ENCODE data around the gene CHN1. TPM values are rescaled to one million over a fixed set of nuclear protein-coding genes. Genes with fewer than 3 reads are reported as not detected.

The CHN1 gene
- total and polyA plus RNA-seq, 7 donors = 2.1 to 15.6 (median 11.4) TPM

DNA sequence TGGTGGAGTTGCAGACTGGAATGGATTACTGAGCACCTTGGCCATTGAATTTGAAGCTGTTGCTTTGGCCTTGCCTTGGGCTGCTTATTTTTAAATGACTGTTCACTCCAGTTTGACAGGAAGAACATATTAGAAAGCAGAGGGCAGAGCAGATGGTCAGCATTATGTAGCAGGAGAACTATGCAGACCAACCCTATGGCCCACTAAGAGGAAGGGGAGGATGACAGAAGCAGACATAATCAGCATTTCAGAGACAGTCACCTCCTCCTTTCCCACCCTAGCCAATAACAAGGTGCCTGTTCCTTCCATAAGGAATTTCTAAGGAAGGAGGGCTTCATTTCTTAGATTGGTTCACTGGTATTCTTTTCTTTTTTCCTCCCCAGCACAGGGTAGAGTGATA, 243.3 kb downstream of the CHN1 start:
- no peak overlapping the region for H3K27ac ChIP-seq
- no peak overlapping the region for H3K4me3 ChIP-seq
- no peaks in the 10 kb centered on the region for H3K36me3 ChIP-seq
- no peaks in the 10 kb centered on the region for H3K27me3 ChIP-seq
- no peak for DNase-seq
- TF ChIP-seq EP300 (IDR thresholded peaks at IDR 0.05) (no peak), POLR2AphosphoS5 (IDR thresholded peaks at IDR 0.05) (no peak)
- H3K9me3 ChIP-seq = no peaks in the 10 kb centered on the region
- H3K4me1 ChIP-seq = no peaks in the 10 kb centered on the region
- intact Hi-C loops (cut with DNase I) = no loop called here

DNA sequence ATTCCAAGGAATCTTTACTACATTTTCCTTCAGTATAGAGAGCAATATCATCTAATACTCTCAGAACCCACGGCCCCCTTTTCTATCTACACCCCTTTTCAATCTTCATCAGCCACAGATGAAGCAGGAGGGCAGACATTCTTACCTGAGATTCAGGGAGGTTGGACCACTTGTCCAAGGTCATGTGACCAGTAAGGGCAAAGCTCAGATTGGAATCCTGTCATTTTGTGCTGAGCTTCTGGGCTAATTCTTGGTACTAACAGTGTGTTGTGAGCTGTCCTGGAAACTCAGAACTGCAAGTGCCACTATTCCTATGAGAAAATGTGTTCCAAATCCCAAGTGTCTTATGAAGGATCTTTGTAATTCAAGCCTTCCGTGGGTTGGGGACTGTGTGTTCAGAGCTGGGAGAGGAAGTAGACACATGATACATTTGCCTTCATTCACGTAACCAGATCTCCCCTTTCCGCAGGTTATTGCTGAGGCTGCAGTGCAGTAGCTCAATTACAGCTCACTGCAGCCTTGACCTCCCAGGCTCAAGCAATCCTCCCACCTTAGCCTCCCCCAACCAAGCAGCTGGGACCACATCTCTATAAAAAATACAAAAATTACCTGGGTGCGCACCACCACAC, 244.2 kb downstream of the CHN1 start:
- no peaks in the 10 kb centered on the region for H3K36me3 ChIP-seq
- H3K27ac ChIP-seq = no peak overlapping the region
- intact Hi-C loops (cut with DNase I) = no loop called here
- no peaks in the 10 kb centered on the region for H3K27me3 ChIP-seq
- H3K4me1 ChIP-seq = no peaks in the 10 kb centered on the region
- TF ChIP-seq, protein P1, sequence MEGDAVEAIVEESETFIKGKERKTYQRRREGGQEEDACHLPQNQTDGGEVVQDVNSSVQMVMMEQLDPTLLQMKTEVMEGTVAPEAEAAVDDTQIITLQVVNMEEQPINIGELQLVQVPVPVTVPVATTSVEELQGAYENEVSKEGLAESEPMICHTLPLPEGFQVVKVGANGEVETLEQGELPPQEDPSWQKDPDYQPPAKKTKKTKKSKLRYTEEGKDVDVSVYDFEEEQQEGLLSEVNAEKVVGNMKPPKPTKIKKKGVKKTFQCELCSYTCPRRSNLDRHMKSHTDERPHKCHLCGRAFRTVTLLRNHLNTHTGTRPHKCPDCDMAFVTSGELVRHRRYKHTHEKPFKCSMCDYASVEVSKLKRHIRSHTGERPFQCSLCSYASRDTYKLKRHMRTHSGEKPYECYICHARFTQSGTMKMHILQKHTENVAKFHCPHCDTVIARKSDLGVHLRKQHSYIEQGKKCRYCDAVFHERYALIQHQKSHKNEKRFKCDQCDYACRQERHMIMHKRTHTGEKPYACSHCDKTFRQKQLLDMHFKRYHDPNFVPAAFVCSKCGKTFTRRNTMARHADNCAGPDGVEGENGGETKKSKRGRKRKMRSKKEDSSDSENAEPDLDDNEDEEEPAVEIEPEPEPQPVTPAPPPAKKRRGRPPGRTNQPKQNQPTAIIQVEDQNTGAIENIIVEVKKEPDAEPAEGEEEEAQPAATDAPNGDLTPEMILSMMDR (IDR thresholded peaks at IDR 0.05) = no peak
- TF ChIP-seq POLR2A (IDR thresholded peaks at IDR 0.05) (no peak), EP300 (IDR thresholded peaks at IDR 0.05) (no peak), POLR2AphosphoS5 (IDR thresholded peaks at IDR 0.05) (no peak)
- no peaks in the 10 kb centered on the region for H3K9me3 ChIP-seq
- DNase-seq = no peak
- H3K4me3 ChIP-seq = no peak overlapping the region
- 94 to 97% methylated on average over 5 of the region's 5 CpGs for WGBS, 2 donors

DNA sequence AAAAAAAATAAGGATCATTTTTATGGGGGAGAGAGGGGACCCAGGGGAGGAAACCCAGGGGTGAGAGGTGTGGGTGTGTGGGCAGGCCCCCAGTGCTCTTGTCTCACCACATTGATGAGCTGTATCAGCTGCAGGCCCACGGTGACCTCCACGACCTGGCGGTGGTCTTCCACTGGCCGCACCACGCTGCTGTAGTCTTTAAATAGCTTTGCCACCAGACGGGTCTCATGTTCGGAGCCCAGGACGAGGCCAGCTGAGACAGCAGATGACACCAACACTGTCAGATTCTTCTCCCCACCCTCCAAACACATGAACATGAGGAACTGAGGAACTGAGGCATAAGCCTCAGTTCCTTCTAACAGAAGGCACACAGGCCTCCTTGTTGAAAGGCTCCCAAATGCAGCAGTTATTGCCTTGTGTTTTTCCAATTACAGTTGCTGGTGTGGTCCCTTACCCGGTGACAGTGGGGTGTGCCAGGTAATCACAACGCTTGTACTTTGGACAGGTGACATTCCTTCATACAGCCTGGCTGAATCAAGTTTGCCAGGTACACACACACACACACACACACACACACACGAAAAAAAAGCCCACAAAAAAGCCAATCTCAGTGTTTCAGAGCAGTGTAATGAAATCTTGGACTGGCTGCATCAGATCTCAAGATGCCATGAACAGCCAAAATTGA, 245.7 kb downstream of the CHN1 start:
- Histone ChIP-seq H3K9me3 (no peaks in the 10 kb centered on the region), H3K27me3 (no peaks in the 10 kb centered on the region), H3K36me3 (no peaks in the 10 kb centered on the region), H3K4me3 (no peak overlapping the region), H3K4me1 (no peaks in the 10 kb centered on the region), H3K27ac (no peak overlapping the region)
- WGBS, 2 donors = 60 to 76% methylated on average over 11 of the region's 11 CpGs
- TF ChIP-seq EP300 (IDR thresholded peaks at IDR 0.05) = no peak
- TF ChIP-seq POLR2AphosphoS5 (IDR thresholded peaks at IDR 0.05) = no peak
- TF ChIP-seq, protein P1 (IDR thresholded peaks at IDR 0.05) = no peak
- TF ChIP-seq POLR2A (IDR thresholded peaks at IDR 0.05) = no peak
- intact Hi-C loops (cut with DNase I) = no loop called here
- DNase-seq = no peak

DNA sequence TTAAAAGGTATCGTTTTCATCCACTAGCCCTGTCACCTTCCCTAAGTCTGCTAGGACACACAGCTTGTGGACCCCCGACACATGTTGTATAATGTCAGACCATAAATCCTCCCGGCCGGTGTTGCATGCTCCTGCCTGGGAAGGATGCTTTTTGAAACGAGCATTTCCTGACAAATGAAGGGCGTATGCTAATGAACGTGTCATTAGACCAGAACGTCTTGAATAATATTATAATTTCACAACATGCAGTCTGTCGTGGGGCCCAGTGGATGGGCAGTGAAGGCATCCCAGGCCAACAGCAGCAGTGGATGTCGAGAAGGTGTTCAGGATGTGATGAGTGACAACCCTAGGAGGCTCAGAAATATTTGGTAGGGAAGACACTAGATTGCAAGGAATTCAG, 248.4 kb downstream of the CHN1 start:
- WGBS, 2 donors = 78 to 83% methylated on average over 10 of the region's 10 CpGs
- intact Hi-C loops (cut with DNase I) = no loop called here
- no peak overlapping the region for H3K4me3 ChIP-seq

DNA sequence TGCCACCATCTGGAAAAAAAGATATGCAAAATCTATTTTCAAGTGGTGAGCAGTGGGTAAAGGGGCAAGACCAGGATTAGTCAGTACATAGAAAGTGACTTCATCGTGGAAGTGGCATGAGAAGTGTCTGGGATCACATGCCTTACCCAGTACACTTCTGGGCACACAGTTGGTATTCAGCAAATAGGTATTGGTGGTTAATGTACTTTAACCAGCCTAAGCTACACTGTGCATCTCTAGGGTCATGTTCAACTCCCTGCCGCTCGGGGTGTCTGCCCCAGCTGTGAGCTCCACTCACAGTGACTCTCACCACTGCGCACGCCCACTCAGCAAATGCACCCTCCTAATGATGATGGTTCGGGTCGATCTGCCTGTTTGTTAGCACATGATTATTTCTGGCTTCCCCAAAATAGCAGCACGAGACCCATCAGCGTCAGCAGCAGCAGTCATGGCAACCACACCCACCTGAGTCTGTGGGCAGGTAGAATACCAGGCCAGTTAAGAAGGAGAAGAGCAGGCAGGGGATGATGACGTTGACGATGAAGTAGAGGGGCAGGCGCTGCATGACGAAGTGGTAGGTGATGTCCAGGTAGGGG, 252.0 kb downstream of the CHN1 start:
- Histone ChIP-seq H3K27me3 (no peaks in the 10 kb centered on the region), H3K27ac (no peak overlapping the region), H3K9me3 (no peaks in the 10 kb centered on the region), H3K36me3 (no peaks in the 10 kb centered on the region), H3K4me3 (no peak overlapping the region), H3K4me1 (no peaks in the 10 kb centered on the region)
- no peak for TF ChIP-seq POLR2AphosphoS5 (IDR thresholded peaks at IDR 0.05)
- TF ChIP-seq, protein P1 (IDR thresholded peaks at IDR 0.05) = no peak
- no peak for TF ChIP-seq EP300 (IDR thresholded peaks at IDR 0.05)
- no peak for TF ChIP-seq POLR2A (IDR thresholded peaks at IDR 0.05)
- DNase-seq = no peak
- 89% methylated on average over 13 of the region's 13 CpGs for WGBS, 2 donors
- intact Hi-C loops (cut with DNase I) = no loop called here

More for the DNA sequence above, 248.4 kb downstream of the CHN1 start:
- no peak overlapping the region for H3K27ac ChIP-seq
- no peak for TF ChIP-seq POLR2A (IDR thresholded peaks at IDR 0.05)
- TF ChIP-seq POLR2AphosphoS5 (IDR thresholded peaks at IDR 0.05) = no peak
- no peak for TF ChIP-seq EP300 (IDR thresholded peaks at IDR 0.05)
- TF ChIP-seq, protein P1 (IDR thresholded peaks at IDR 0.05) = no peak
- H3K9me3 ChIP-seq = no peaks in the 10 kb centered on the region
- no peaks in the 10 kb centered on the region for H3K4me1 ChIP-seq
- H3K36me3 ChIP-seq = no peaks in the 10 kb centered on the region
- no peaks in the 10 kb centered on the region for H3K27me3 ChIP-seq
- no peak for DNase-seq

Data from sigmoid colon (tissue), 7 donors.